Astrocyte of the hippocampus (primary cell): ENCODE measurements around the gene CFAP57.

Source experiments
- DNase-seq: peaks from one replicate; pipeline ENCODE4 v3.0.0; 2011; ENCODE audit warnings: low read depth, low spot score

CFAP57 gene

DNA sequence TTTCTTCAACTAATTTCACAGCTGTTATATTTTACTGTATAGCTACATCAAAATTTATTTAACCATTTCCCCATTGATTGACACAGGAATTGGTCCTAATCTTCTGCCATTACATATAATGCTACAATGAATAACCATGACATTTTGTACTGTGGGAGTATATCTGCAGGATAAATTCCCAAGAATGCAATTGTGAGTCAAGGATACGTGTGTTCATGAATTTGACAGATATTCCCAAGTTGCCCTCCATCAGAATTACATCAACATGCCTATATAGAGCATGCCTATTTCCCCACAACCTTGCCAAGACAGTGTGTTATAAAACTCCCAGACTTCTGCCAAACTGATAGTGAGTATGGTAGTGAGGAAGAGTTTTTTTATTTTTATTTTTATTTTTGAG lies 125.9 kb downstream of the CFAP57 start:
- DNase-seq: no peak

- DNase-seq: no peak
These were observed 127.0 kb downstream of the CFAP57 start for GRCh38 chr1:43299101-43299500.

DNA sequence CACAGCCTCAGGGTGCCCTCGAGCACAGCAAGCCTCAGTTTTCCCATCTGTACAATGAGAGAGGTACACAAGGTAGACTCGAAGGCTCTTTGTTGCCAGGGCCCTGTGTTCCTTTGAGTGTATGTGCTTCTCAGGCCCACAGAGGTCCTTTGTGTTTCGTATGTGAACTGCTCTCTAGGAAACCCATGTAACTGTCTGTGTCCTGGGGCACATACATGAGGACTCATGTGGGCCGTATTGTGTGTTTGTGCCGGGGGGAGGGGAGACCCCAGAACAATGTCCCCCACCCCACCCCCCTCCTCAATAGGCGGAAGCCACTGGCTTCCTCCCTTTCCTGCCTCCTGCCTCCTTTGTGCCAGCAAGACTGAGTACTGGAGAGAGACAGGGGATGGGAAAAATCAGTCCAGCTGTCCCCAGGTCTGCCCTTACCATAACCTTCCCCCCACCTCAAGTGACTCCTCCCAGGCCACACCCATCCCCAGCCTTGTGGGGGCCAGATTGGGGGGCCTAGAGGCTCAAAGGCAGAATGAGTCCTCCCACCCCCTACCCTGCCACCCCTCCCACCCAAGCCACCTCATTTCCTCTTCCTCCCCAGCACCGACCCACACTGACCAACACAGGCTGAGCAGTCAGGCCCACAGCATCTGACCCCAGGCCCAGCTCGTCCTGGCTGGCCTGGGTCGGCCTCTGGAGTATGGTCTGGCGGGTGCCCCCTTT lies 128.4 kb downstream of the CFAP57 start, which contains the start of gene TIE1:
TIE1 (plus strand) TSS at position 605 of the 717 bp plus-strand sequence; CDS start at position 695, 90 bp downstream.
- DNase-seq: no peak

DNA sequence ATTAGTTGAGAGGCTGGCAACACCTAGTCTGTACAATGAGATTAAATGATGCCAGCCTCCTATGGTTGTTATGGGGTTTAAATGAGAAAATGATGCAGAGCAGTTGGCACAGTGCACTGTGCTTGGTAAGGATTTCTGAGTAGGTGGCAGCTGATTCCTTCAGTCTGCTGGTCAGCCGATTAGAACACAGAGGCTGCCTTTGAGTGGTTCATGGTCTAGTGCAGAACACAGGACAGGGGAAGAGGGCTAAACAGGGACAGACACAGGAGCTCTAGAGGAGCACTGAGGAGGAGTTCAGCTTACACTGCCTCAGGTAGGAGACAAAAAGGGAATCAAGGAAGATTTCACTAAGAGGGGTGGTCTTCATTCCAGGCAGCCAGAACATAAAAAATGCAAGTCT lies 130.1 kb downstream of the CFAP57 start:
- DNase-seq: no peak

DNA sequence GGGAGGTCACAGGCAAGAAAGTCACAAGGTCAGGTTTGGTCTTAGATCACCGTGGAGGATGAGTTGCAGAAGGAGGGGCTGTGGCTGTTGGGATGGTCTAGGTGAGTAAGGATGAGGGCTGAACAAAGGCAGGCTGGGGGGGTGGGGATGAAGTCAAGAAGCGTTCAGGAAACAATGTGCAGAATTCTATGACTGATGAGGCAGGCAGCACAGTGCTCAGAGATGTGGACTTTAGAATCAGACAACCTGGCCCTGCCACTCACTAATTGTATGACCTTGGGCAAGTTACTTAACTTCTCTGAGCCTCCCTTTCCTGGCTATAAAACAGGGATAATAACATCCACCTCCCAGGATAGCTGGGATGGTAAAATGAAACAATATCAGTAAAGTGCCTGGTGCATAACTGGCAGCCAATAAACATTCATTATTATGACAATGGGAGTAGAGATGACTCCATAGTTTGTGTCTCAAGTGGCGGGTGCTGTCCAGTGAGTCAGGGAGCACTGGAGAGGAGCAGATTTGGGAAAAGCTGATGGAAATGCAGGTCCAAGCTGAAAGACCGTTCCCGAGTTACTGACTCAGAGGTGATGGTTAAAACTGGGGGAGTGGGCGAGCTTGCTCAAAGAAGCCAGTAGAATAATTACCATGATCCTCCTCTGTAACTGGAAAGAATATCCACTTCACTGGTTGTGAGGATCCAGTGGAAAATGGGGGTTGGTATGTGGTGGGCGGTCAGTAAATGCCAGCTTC lies 130.8 kb downstream of the CFAP57 start:
- DNase-seq: peak; percentile 33

- no peak for DNase-seq
These were observed 131.6 kb downstream of the CFAP57 start for GRCh38 chr1:43303471-43304313.
